ENCODE measurements around the gene ZNF519.
A peak's percentile ranks its signal among the peaks of the same experiment; 100 is the strongest.

ZNF519 gene

GRCh38 chr18:14124689-14125088 is 7.5 kb downstream of the ZNF519 start:
- H3K9me3 ChIP-seq (ENCODE audit: insufficient read depth, low read length) = no peaks in the 10 kb centered on the region
- TF ChIP-seq ZNF274 (IDR thresholded peaks at IDR 0.05; ENCODE audit: low read depth, low read length) = no peak
- TF ChIP-seq YY1 (IDR thresholded peaks at IDR 0.05; ENCODE audit: insufficient read depth, insufficient read length) = no peak
- no peak for TF ChIP-seq SUZ12 (IDR thresholded peaks at IDR 0.05; ENCODE audit: extremely low read depth, insufficient read depth, insufficient read length)
- DNase-seq (ENCODE audit: low read depth, low spot score) = no peak
- no peaks in the 10 kb centered on the region for H3K4me1 ChIP-seq (ENCODE audit: insufficient read depth, insufficient read length)
- H3K9ac ChIP-seq (ENCODE audit: insufficient read length, low read depth) = no peak overlapping the region
- peaks cover 11% of the 10 kb centered on the region for H3K36me3 ChIP-seq (ENCODE audit: insufficient read depth, insufficient read length, low read length)
- H3K27me3 ChIP-seq (ENCODE audit: insufficient read depth, insufficient read length) = no peaks in the 10 kb centered on the region
- H3K4me3 ChIP-seq (ENCODE audit: insufficient read length, low read depth) = no peak overlapping the region

- Histone ChIP-seq H3K9ac (ENCODE audit: insufficient read length, low read depth) (no peak overlapping the region), H3K36me3 (ENCODE audit: insufficient read depth, insufficient read length, low read length) (peaks cover 17% of the 10 kb centered on the region)
Observed at GRCh38 chr18:14122097-14122496, 10.1 kb downstream of the ZNF519 start.

GRCh38 chr18:14120926-14121325 is 11.3 kb downstream of the ZNF519 start:
- TF ChIP-seq SUZ12 (IDR thresholded peaks at IDR 0.05; ENCODE audit: extremely low read depth, insufficient read depth, insufficient read length) (no peak), YY1 (IDR thresholded peaks at IDR 0.05; ENCODE audit: insufficient read depth, insufficient read length) (no peak), ZNF274 (IDR thresholded peaks at IDR 0.05; ENCODE audit: low read depth, low read length) (no peak)
- no peaks in the 10 kb centered on the region for H3K4me1 ChIP-seq (ENCODE audit: insufficient read depth, insufficient read length)
- no peak overlapping the region for H3K9ac ChIP-seq (ENCODE audit: insufficient read length, low read depth)
- no peaks in the 10 kb centered on the region for H3K27me3 ChIP-seq (ENCODE audit: insufficient read depth, insufficient read length)
- H3K4me3 ChIP-seq (ENCODE audit: insufficient read length, low read depth) = no peak overlapping the region
- H3K36me3 ChIP-seq (ENCODE audit: insufficient read depth, insufficient read length, low read length) = peaks cover 17% of the 10 kb centered on the region
- H3K9me3 ChIP-seq (ENCODE audit: insufficient read depth, low read length) = no peaks in the 10 kb centered on the region
- no peak for DNase-seq (ENCODE audit: low read depth, low spot score)

More at GRCh38 chr18:14122097-14122496, 10.1 kb downstream of the ZNF519 start:
- H3K9me3 ChIP-seq (ENCODE audit: insufficient read depth, low read length) = no peaks in the 10 kb centered on the region
- no peak for DNase-seq (ENCODE audit: low read depth, low spot score)
- H3K4me1 ChIP-seq (ENCODE audit: insufficient read depth, insufficient read length) = no peaks in the 10 kb centered on the region
- TF ChIP-seq ZNF274 (IDR thresholded peaks at IDR 0.05; ENCODE audit: low read depth, low read length) = no peak
- TF ChIP-seq YY1 (IDR thresholded peaks at IDR 0.05; ENCODE audit: insufficient read depth, insufficient read length) = no peak
- no peak for TF ChIP-seq SUZ12 (IDR thresholded peaks at IDR 0.05; ENCODE audit: extremely low read depth, insufficient read depth, insufficient read length)
- H3K4me3 ChIP-seq (ENCODE audit: insufficient read length, low read depth) = no peak overlapping the region
- H3K27me3 ChIP-seq (ENCODE audit: insufficient read depth, insufficient read length) = no peaks in the 10 kb centered on the region

- Histone ChIP-seq H3K4me1 (ENCODE audit: insufficient read depth, insufficient read length) (no peaks in the 10 kb centered on the region), H3K4me3 (ENCODE audit: insufficient read length, low read depth) (no peak overlapping the region), H3K9ac (ENCODE audit: insufficient read length, low read depth) (no peak overlapping the region), H3K27me3 (ENCODE audit: insufficient read depth, insufficient read length) (no peaks in the 10 kb centered on the region), H3K36me3 (ENCODE audit: insufficient read depth, insufficient read length, low read length) (peaks cover 17% of the 10 kb centered on the region), H3K9me3 (ENCODE audit: insufficient read depth, low read length) (no peaks in the 10 kb centered on the region)
- TF ChIP-seq YY1 (IDR thresholded peaks at IDR 0.05; ENCODE audit: insufficient read depth, insufficient read length) (no peak), SUZ12 (IDR thresholded peaks at IDR 0.05; ENCODE audit: extremely low read depth, insufficient read depth, insufficient read length) (no peak)
- DNase-seq (ENCODE audit: low read depth, low spot score) = no peak
Observed at GRCh38 chr18:14117606-14118005, 14.6 kb downstream of the ZNF519 start.

- H3K9ac ChIP-seq (ENCODE audit: insufficient read length, low read depth) = no peak overlapping the region
- DNase-seq (ENCODE audit: low read depth, low spot score) = no peak
- H3K4me1 ChIP-seq (ENCODE audit: insufficient read depth, insufficient read length) = no peaks in the 10 kb centered on the region
- H3K27me3 ChIP-seq (ENCODE audit: insufficient read depth, insufficient read length) = no peaks in the 10 kb centered on the region
- TF ChIP-seq ZNF274 (IDR thresholded peaks at IDR 0.05; ENCODE audit: low read depth, low read length) = no peak
- TF ChIP-seq YY1 (IDR thresholded peaks at IDR 0.05; ENCODE audit: insufficient read depth, insufficient read length) = no peak
- TF ChIP-seq SUZ12 (IDR thresholded peaks at IDR 0.05; ENCODE audit: extremely low read depth, insufficient read depth, insufficient read length) = no peak
- peaks cover 70% of the 10 kb centered on the region for H3K9me3 ChIP-seq (ENCODE audit: insufficient read depth, low read length)
- peaks cover 13% of the 10 kb centered on the region for H3K36me3 ChIP-seq (ENCODE audit: insufficient read depth, insufficient read length, low read length)
- no peak overlapping the region for H3K4me3 ChIP-seq (ENCODE audit: insufficient read length, low read depth)
Observed at GRCh38 chr18:14106906-14107305, 25.3 kb downstream of the ZNF519 start.

- Histone ChIP-seq H3K36me3 (ENCODE audit: insufficient read depth, insufficient read length, low read length) (peaks cover 21% of the 10 kb centered on the region), H3K9me3 (ENCODE audit: insufficient read depth, low read length) (peaks cover 69% of the 10 kb centered on the region), H3K9ac (ENCODE audit: insufficient read length, low read depth) (no peak overlapping the region), H3K4me1 (ENCODE audit: insufficient read depth, insufficient read length) (no peaks in the 10 kb centered on the region), H3K27me3 (ENCODE audit: insufficient read depth, insufficient read length) (no peaks in the 10 kb centered on the region), H3K4me3 (ENCODE audit: insufficient read length, low read depth) (no peak overlapping the region)
- TF ChIP-seq YY1 (IDR thresholded peaks at IDR 0.05; ENCODE audit: insufficient read depth, insufficient read length) (no peak), ZNF274 (IDR thresholded peaks at IDR 0.05; ENCODE audit: low read depth, low read length) (peak; percentile 57; the same call in 1 of the 2 replicates), SUZ12 (IDR thresholded peaks at IDR 0.05; ENCODE audit: extremely low read depth, insufficient read depth, insufficient read length) (no peak)
- no peak for DNase-seq (ENCODE audit: low read depth, low spot score)
Observed at GRCh38 chr18:14104906-14105748, 27.1 kb downstream of the ZNF519 start.

GRCh38 chr18:14104201-14104600 is 28.0 kb downstream of the ZNF519 start:
- H3K9ac ChIP-seq (ENCODE audit: insufficient read length, low read depth) = no peak overlapping the region
- H3K4me3 ChIP-seq (ENCODE audit: insufficient read length, low read depth) = no peak overlapping the region
- no peak for DNase-seq (ENCODE audit: low read depth, low spot score)
- H3K4me1 ChIP-seq (ENCODE audit: insufficient read depth, insufficient read length) = no peaks in the 10 kb centered on the region
- H3K9me3 ChIP-seq (ENCODE audit: insufficient read depth, low read length) = peaks cover 60% of the 10 kb centered on the region
- H3K36me3 ChIP-seq (ENCODE audit: insufficient read depth, insufficient read length, low read length) = peaks cover 21% of the 10 kb centered on the region
- H3K27me3 ChIP-seq (ENCODE audit: insufficient read depth, insufficient read length) = no peaks in the 10 kb centered on the region
- TF ChIP-seq ZNF274 (IDR thresholded peaks at IDR 0.05; ENCODE audit: low read depth, low read length) (no peak), YY1 (IDR thresholded peaks at IDR 0.05; ENCODE audit: insufficient read depth, insufficient read length) (no peak), SUZ12 (IDR thresholded peaks at IDR 0.05; ENCODE audit: extremely low read depth, insufficient read depth, insufficient read length) (no peak)
